Measurements from ENCODE around the gene MAPKAP1.

The MAPKAP1 gene

DNA sequence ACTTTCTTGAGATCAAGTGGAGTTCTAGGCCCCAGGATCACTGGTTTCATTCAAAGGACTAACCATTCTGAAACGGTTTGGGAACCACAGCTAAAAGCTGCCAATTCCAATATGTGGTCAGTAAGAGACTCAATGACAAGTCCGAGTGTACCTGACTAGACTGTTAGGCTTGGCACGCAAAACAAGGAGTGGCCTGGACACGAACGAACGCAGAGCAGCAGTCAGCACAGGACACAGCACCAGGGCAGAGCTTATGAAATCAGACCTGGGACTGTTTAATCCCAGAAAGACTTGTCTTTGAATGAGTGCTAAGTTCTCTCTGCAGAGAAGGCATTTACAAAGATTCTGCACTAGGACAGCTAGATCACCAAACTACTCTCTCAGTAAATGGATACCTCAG, 231.6 kb downstream of the MAPKAP1 start:
- H3K27ac ChIP-seq: no peak overlapping the region
- TF ChIP-seq ZFX (IDR thresholded peaks at IDR 0.05; ENCODE audit: borderline replicate concordance): no peak
- TF ChIP-seq, protein P1, sequence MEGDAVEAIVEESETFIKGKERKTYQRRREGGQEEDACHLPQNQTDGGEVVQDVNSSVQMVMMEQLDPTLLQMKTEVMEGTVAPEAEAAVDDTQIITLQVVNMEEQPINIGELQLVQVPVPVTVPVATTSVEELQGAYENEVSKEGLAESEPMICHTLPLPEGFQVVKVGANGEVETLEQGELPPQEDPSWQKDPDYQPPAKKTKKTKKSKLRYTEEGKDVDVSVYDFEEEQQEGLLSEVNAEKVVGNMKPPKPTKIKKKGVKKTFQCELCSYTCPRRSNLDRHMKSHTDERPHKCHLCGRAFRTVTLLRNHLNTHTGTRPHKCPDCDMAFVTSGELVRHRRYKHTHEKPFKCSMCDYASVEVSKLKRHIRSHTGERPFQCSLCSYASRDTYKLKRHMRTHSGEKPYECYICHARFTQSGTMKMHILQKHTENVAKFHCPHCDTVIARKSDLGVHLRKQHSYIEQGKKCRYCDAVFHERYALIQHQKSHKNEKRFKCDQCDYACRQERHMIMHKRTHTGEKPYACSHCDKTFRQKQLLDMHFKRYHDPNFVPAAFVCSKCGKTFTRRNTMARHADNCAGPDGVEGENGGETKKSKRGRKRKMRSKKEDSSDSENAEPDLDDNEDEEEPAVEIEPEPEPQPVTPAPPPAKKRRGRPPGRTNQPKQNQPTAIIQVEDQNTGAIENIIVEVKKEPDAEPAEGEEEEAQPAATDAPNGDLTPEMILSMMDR (IDR thresholded peaks at IDR 0.05): no peak

DNA sequence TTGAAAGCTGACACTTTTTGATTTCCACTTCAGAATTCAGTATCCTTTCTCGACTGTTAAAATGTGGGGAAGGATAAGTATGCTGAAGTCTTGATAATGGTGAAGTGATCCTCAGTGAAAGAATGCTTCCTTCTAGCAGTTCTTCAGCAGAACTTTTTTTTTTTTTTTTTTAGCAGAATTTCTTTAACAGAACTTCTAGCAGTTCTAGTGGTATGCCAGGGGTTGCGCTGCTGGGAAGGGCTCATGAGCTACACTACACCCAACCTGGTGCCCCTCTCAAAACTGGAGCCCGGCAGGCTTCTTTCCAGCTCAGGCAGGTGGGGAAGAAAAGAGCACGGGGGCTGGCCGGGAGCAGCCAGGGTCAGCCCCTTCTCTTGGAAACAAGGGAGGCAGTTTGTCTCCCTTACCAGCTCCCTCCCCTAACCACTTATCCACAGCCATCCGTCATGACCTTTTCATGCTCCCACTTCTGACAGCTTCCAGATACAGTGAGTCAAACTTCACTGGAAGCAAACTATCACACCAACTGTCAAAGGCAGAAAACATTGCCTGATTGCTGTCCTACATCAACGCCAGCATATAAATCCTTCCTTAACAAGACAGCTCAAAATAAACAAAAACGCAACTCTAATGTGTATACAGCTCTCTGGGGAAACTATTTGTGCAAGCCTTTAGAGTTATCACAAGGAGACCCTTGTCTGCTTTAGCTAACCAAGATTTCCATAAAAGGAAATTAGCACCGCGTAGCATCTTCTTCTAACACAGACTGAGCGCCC, 233.9 kb downstream of the MAPKAP1 start:
- no peak overlapping the region for H3K27ac ChIP-seq
- no peak for TF ChIP-seq ZFX (IDR thresholded peaks at IDR 0.05; ENCODE audit: borderline replicate concordance)
- TF ChIP-seq, protein P1 (IDR thresholded peaks at IDR 0.05): no peak

DNA sequence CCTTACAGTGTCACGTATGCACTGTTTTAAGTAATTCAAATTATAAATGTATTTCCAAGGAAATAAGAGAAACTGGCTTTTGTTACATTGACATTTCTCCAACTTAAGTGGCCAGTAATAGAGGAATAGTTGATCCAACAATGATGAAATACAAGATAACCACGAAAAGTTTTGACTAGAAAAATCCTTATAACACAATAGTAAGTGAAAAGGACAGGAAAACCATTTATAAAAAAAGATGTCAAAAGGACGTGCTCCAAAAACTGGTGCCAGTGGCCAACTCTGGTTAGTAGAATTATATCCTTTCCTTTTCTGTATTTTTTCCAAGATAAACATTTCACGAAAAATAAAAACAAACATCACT, 234.5 kb downstream of the MAPKAP1 start:
- H3K27ac ChIP-seq: no peak overlapping the region
- TF ChIP-seq ZFX (IDR thresholded peaks at IDR 0.05; ENCODE audit: borderline replicate concordance): no peak

DNA sequence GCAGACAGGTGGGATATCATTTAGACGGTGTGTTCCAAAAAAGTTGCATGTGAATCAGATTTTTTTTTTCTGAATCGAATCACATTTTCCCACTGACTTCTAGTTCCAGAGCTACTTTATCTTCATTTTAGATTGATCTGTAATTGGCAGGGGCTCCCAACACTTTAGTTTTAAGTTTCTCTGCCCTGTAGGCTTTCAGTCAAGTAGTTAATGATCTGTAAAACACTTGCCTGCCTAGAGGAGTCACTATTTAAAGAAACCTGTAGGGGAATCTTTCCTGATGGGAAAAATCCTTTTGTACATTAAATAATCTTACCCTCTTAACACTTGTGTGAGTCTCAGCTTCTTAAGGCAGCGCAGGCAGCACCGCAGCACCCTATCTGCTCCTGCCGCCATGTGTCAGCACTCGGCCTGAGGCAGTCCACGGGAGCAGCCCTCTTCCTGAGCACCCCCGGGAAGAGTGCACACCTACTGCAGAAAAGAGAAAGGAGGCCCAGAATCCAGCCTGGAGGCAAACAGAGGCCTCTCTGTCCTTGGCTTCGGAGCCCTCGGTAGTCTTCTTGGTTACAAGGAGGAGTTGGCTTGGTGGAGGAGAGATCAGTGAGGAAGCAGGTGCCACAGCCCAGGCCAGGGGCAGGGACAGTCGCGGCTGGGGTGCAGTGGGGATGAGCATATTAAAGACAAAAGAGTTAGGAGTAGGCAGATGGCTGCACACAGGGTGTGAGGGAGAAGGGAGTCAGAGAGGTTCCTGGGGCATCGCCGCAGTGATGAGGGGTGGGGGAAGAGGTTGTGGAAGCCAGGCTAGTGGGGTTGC, 236.0 kb downstream of the MAPKAP1 start:
- TF ChIP-seq ZFX (IDR thresholded peaks at IDR 0.05; ENCODE audit: borderline replicate concordance): no peak
- TF ChIP-seq, protein P1 (IDR thresholded peaks at IDR 0.05): no peak
- H3K27ac ChIP-seq: no peak overlapping the region

DNA sequence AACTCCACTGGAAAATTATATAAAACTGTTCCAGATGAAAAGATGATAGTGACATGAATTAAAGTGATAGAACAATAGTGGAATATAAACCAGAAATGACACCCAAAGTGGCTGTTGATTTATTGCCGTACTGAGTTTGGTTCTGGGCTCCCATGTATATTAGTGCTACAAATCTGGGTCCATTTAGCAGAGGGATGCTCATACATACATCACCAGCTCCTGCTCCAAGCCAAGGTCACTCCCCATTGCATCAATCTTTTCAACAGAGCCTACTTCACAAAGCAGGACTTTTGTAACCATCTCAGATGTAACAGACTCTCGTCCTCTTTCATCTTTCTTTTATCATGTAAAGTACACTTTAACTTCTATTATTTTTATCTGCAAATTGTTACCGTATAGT, 236.8 kb downstream of the MAPKAP1 start:
- no peak overlapping the region for H3K27ac ChIP-seq
- TF ChIP-seq ZFX (IDR thresholded peaks at IDR 0.05; ENCODE audit: borderline replicate concordance): no peak
- TF ChIP-seq, protein P1 (IDR thresholded peaks at IDR 0.05): no peak

GRCh38 chr9:125468646-125469045, 238.4 kb downstream of the MAPKAP1 start:
- TF ChIP-seq, protein P1 (IDR thresholded peaks at IDR 0.05): no peak
- H3K27ac ChIP-seq: no peak overlapping the region

- no peak for TF ChIP-seq ZFX (IDR thresholded peaks at IDR 0.05; ENCODE audit: borderline replicate concordance)
- TF ChIP-seq, protein P1 (IDR thresholded peaks at IDR 0.05): no peak
- H3K27ac ChIP-seq: no peak overlapping the region
Observed at GRCh38 chr9:125467116-125467740, 239.8 kb downstream of the MAPKAP1 start.

Data from 22Rv1 (cell line).